GM18505 (cell line): ENCODE results near the gene ANKRD33B.
A peak's percentile ranks its signal among the peaks of the same experiment; 100 is the strongest.
"Not testable (repeated sequence)": the region's sequence is repeated elsewhere in the genome, so short reads cannot be mapped to it uniquely, and the experiment has no call there.

Experiments
- ATAC-seq: cut with Tn5 transposase; IDR thresholded peaks from one replicate; pipeline ENCODE4 v1.9.1; 2021; ENCODE audit not compliant: unreplicated experiment
- POLR2A ChIP-seq: IDR thresholded peaks from 4 replicates; pipeline ENCODE4 v1.6.1; 2011; ENCODE audit warnings: borderline replicate concordance; ENCODE audit not compliant: insufficient read depth, insufficient read length; ENCODE audit errors: extremely low read depth

The ANKRD33B gene

GRCh38 chr5:10625700-10626472, 62.0 kb downstream of the ANKRD33B start:
- TF ChIP-seq POLR2A: no peak
- no peak for ATAC-seq

- TF ChIP-seq POLR2A: no peak
- ATAC-seq: no peak
Observed at GRCh38 chr5:10626473-10627013, 62.7 kb downstream of the ANKRD33B start.

GRCh38 chr5:10627160-10627701, 63.4 kb downstream of the ANKRD33B start:
- no peak for TF ChIP-seq POLR2A
- ATAC-seq: peak; percentile 11

GRCh38 chr5:10628601-10629000, 64.7 kb downstream of the ANKRD33B start:
- no peak for TF ChIP-seq POLR2A
- ATAC-seq: no peak

GRCh38 chr5:10629682-10630081, 65.8 kb downstream of the ANKRD33B start:
- no peak for ATAC-seq
- TF ChIP-seq POLR2A: no peak

GRCh38 chr5:10630126-10630525, 66.3 kb downstream of the ANKRD33B start:
- no peak for ATAC-seq
- no peak for TF ChIP-seq POLR2A

GRCh38 chr5:10630744-10631143, 66.9 kb downstream of the ANKRD33B start:
- not testable (repeated sequence) for ATAC-seq

GRCh38 chr5:10631316-10631996, 67.6 kb downstream of the ANKRD33B start:
- peak; percentile 1 for ATAC-seq
- TF ChIP-seq POLR2A: no peak

GRCh38 chr5:10632110-10632761, 68.4 kb downstream of the ANKRD33B start:
- peak; percentile 38 for ATAC-seq
- TF ChIP-seq POLR2A: peak; percentile 66

- ATAC-seq: no peak
- no peak for TF ChIP-seq POLR2A
Observed at GRCh38 chr5:10633271-10634049, 69.6 kb downstream of the ANKRD33B start.

- no peak for ATAC-seq
- TF ChIP-seq POLR2A: peak; percentile 51
Observed at GRCh38 chr5:10634050-10634449, 70.2 kb downstream of the ANKRD33B start.

GRCh38 chr5:10634562-10634961, 70.7 kb downstream of the ANKRD33B start:
- TF ChIP-seq POLR2A: no peak
- ATAC-seq: no peak
